SK-N-SH (cell line): ENCODE data around the gene PFKP. TPM values are rescaled to one million over a fixed set of nuclear protein-coding genes. Genes with fewer than 3 reads are reported as not detected.

Experiments
- CTCF ChIA-PET: fragments of 300-600, 350-600 bp; formaldehyde crosslinking; extraction: SDS; loops from one replicate; lab custom pipeline; 2021; lab: Yijun Ruan, JAX
- POLR2A ChIA-PET: fragments of 350-600 bp; sonication (Branson Sonifier 250); formaldehyde crosslinking; extraction: SDS; loops from one replicate; lab custom pipeline; 2020; ENCODE audit warnings: antibody characterized with exemption, inconsistent platforms; lab: Yijun Ruan, JAX
- DNase-seq: peaks from one replicate; pipeline ENCODE4 v3.0.0; 2012
- H2AFZ ChIP-seq: fragments of 200-600 bp; sonication (generic); 2 replicates; pipeline ENCODE4 v1.8.1; 2016; ENCODE audit warnings: antibody characterized with exemption, mild to moderate bottlenecking, low read depth
- H3F3A ChIP-seq: fragments of 200-600 bp; sonication (generic); replicated peaks from 2 replicates; pipeline ENCODE3; 2016; ENCODE audit warnings: antibody characterized with exemption, mild to moderate bottlenecking; ENCODE audit not compliant: insufficient read depth
- H3K27ac ChIP-seq, 2 experiments: fragments of 200-500 bp in 1 of 2; fragments of 200-600 bp in 1 of 2; sonication (Bioruptor generic) in 1 of 2; sonication (generic), shearing (Covaris generic) in 1 of 2; 2 replicates each; pipeline versions ENCODE4 v1.5.1 to v1.6.1; 2014 to 2016; ENCODE audit warnings: low read depth in 2 of 2, inconsistent platforms in 1 of 2, low read length in 1 of 2, mild to moderate bottlenecking in 1 of 2, mixed read lengths in 1 of 2
- H3K27me3 ChIP-seq: fragments of 200-600 bp; sonication (generic), shearing (Covaris generic); 2 replicates; pipeline ENCODE4 v1.6.1; 2016; ENCODE audit warnings: mixed run types; ENCODE audit not compliant: insufficient read depth
- H3K36me3 ChIP-seq, 2 experiments: fragments of 200-500 bp in 1 of 2; fragments of 200-600 bp in 1 of 2; sonication (Bioruptor generic) in 1 of 2; sonication (generic) in 1 of 2; replicated peaks in 1 of 2; 2 replicates each; pipeline versions ENCODE3 to v1.5.1; 2014 to 2016; ENCODE audit warnings: low read length in 1 of 2, mild to moderate bottlenecking in 1 of 2; ENCODE audit not compliant: insufficient read depth in 2 of 2, control insufficient read depth in 1 of 2
- H3K4me1 ChIP-seq, 2 experiments: fragments of 200-500 bp in 1 of 2; fragments of 200-600 bp in 1 of 2; sonication (Bioruptor generic) in 1 of 2; sonication (generic), shearing (Covaris generic) in 1 of 2; 2 replicates each; pipeline versions ENCODE4 v1.5.1 to v1.6.1; 2014 to 2016; ENCODE audit warnings: low read depth in 1 of 2, low read length in 1 of 2, mixed run types in 1 of 2; ENCODE audit not compliant: insufficient read depth in 2 of 2, control insufficient read depth in 1 of 2
- H3K4me2 ChIP-seq: fragments of 200-600 bp; sonication (generic), shearing (Covaris generic); 2 replicates; pipeline ENCODE4 v1.6.1; 2017; ENCODE audit warnings: mixed run types
- H3K4me3 ChIP-seq, 2 experiments: fragments of 200-500 bp in 1 of 2; fragments of 200-600 bp in 1 of 2; sonication (Bioruptor generic) in 1 of 2; sonication (generic), shearing (Covaris generic) in 1 of 2; 2 replicates each; pipeline versions ENCODE4 v1.5.1 to v1.8.1; 2014 to 2016; ENCODE audit warnings: low read depth in 2 of 2, inconsistent platforms in 1 of 2, low read length in 1 of 2, mild to moderate bottlenecking in 1 of 2, mixed read lengths in 1 of 2, moderate library complexity in 1 of 2
- H3K79me2 ChIP-seq: fragments of 200-600 bp; sonication (generic); 2 replicates; pipeline ENCODE4 v1.8.1; 2017; ENCODE audit warnings: mild to moderate bottlenecking; ENCODE audit not compliant: insufficient read depth
- H3K9ac ChIP-seq: fragments of 200-600 bp; sonication (generic); 2 replicates; pipeline ENCODE4 v1.6.1; 2017; ENCODE audit warnings: mixed run types
- H3K9me2 ChIP-seq: fragments of 200-600 bp; sonication (generic); 2 replicates; pipeline ENCODE4 v1.6.1; 2017; ENCODE audit warnings: mixed run types
- H3K9me3 ChIP-seq: fragments of 200-600 bp; sonication (generic); 2 replicates; pipeline ENCODE4 v1.6.1; 2017; ENCODE audit warnings: mixed run types, mild to moderate bottlenecking, moderate library complexity
- H4K20me1 ChIP-seq: fragments of 200-600 bp; sonication (generic); 2 replicates; pipeline ENCODE4 v1.6.1; 2017; ENCODE audit warnings: mild to moderate bottlenecking, mixed run types; ENCODE audit not compliant: insufficient read depth
- ELF1 ChIP-seq: IDR thresholded peaks from 2 replicates; pipeline ENCODE4 v1.4.0; 2012
- EP300 ChIP-seq, 2 experiments: IDR thresholded peaks; 2 replicates each; pipeline versions ENCODE4 v1.4.0 to v1.6.1; 2012; ENCODE audit warnings: borderline replicate concordance in 1 of 2, low read depth in 1 of 2, low read length in 1 of 2
- FOSL2 ChIP-seq: IDR thresholded peaks from 2 replicates; pipeline ENCODE4 v1.4.0; 2012; ENCODE audit warnings: low read depth, mild to moderate bottlenecking, moderate library complexity, borderline replicate concordance
- MXI1 ChIP-seq: IDR thresholded peaks from 2 replicates; pipeline ENCODE4 v1.6.1; 2012; ENCODE audit warnings: mild to moderate bottlenecking, low read depth, low read length, improper control_type of control experiment
- PBX3 ChIP-seq: IDR thresholded peaks from 2 replicates; pipeline ENCODE4; 2012
- RCOR1 ChIP-seq: fragments of 150-350 bp; IDR thresholded peaks from 2 replicates; pipeline ENCODE4 v1.6.1; 2017; ENCODE audit warnings: antibody characterized with exemption, low read length
- REST ChIP-seq: IDR thresholded peaks from 2 replicates; pipeline ENCODE4 v1.6.1; 2012; ENCODE audit warnings: mild to moderate bottlenecking, low read depth, low read length, moderate library complexity
- USF1 ChIP-seq: IDR thresholded peaks from 2 replicates; pipeline ENCODE4 v1.4.0; 2012; ENCODE audit warnings: low read depth, borderline replicate concordance
- USF2 ChIP-seq: fragments of 150-350 bp; IDR thresholded peaks from 2 replicates; pipeline ENCODE4 v1.6.1; 2017; ENCODE audit warnings: antibody characterized with exemption, low read length, low read depth, borderline replicate concordance
- ZBTB33 ChIP-seq: IDR thresholded peaks from 2 replicates; pipeline ENCODE4 v1.4.0; 2012; ENCODE audit warnings: low read depth, borderline replicate concordance
- WGBS: methylation state at CpG from one replicate; pipeline ENCODE4 v1.1.6; 2017; ENCODE audit warnings: low lambda C conversion rate; 5-methylcytosine and 5-hydroxymethylcytosine counted together
- polyA plus RNA-seq, 3 experiments: library from polyadenylated mRNA; depleted of rRNA; stranded (reverse); fragments of >200 nt; gene quantifications; 2 replicates each; pipeline ENCODE4 v1.2.3, GENCODE V29; 2012

Gene PFKP
- polyA plus RNA-seq, 1 of the 3 experiments (the other 2 are of a cell fraction): 175 TPM

GRCh38 chr10:3172081-3172445 is 104.7 kb downstream of the PFKP start:
- Histone ChIP-seq H3K27ac (peak overlapping the region; percentile 9 to 90; a peak in 3 of 4 replicates), H3K79me2 (peaks cover 45% of the 10 kb centered on the region), H3F3A (peaks cover 12% of the 10 kb centered on the region), H3K9ac (peak overlapping the region; percentile 94), H3K9me2 (no peaks in the 10 kb centered on the region), H2AFZ (peak overlapping the region; percentile 68), H3K27me3 (no peaks in the 10 kb centered on the region), H3K9me3 (no peaks in the 10 kb centered on the region), H3K4me2 (peak overlapping the region; percentile 72), H3K36me3 (peaks cover 23 to 29% of the 10 kb centered on the region in 2 experiments), H3K4me3 (peak overlapping the region; percentile 55 to 90), H3K4me1 (peaks cover 0 to 7% of the 10 kb centered on the region in 2 experiments; a peak in 2 of 4 replicates), H4K20me1 (peaks cover 20% of the 10 kb centered on the region; the same call in 1 of the 2 replicates)
- ChIA-PET POLR2A (interaction anchor here (1.0 kb wide), 1 partner anchor 8 kb away, joined by 3 read pairs; no protein-coding TSS in a partner anchor), CTCF (interaction anchor here (1.2 kb wide), 2 partner anchors 20 to 101 kb away, joined by 3 read pairs; no protein-coding TSS in a partner anchor)
- DNase-seq: peak; percentile 37
- TF ChIP-seq FOSL2 (no peak), ZBTB33 (no peak), USF1 (no peak), USF2 (no peak), ELF1 (no peak), PBX3 (no peak)
- WGBS: 2% methylated on average over 14 of the region's 21 CpGs

GRCh38 chr10:3172446-3173170 is 105.3 kb downstream of the PFKP start, which contains the start of gene PITRM1:
Gene PITRM1, minus strand, starts transcription at chr10:3172782. Its CDS starts 10 bp downstream, at chr10:3172772.
- 1% methylated on average over 32 of the region's 73 CpGs for WGBS
- Histone ChIP-seq H3K4me2 (peak within 1 kb of the TSS; percentile 72), H3K27me3 (no peaks in the 10 kb centered on the region), H3F3A (peaks cover 12% of the 10 kb centered on the region), H2AFZ (peak within 1 kb of the TSS; percentile 68), H3K4me3 (peak within 1 kb of the TSS; percentile 55 to 90), H3K4me1 (peaks cover 0 to 7% of the 10 kb centered on the region in 2 experiments; a peak in 2 of 4 replicates), H3K9me2 (no peaks in the 10 kb centered on the region), H3K9ac (peak within 1 kb of the TSS; percentile 94), H3K9me3 (no peaks in the 10 kb centered on the region), H4K20me1 (peaks cover 20% of the 10 kb centered on the region; the same call in 1 of the 2 replicates), H3K27ac (peak within 1 kb of the TSS; percentile 9 to 90), H3K36me3 (peaks cover 17 to 26% of the 10 kb centered on the region in 2 experiments), H3K79me2 (peaks cover 45% of the 10 kb centered on the region)
- DNase-seq: peak; percentile 97
- ChIA-PET CTCF (interaction anchor here (1.2 to 1.6 kb wide), 3 partner anchors 20 to 102 kb away, joined by 3 to 4 read pairs (median 3); no protein-coding TSS in a partner anchor), POLR2A (interaction anchor here (0.5 to 1.0 kb wide), 2 partner anchors 8 to 9 kb away, joined by 3 read pairs; no protein-coding TSS in a partner anchor)
- TF ChIP-seq EP300 (IDR thresholded peaks at IDR 0.05; ENCODE audit: borderline replicate concordance in 1 of 2, low read depth in 1 of 2, low read length in 1 of 2): no peak
- 0 out of 2 replicates have a peak, but pooled peaks have one; percentile 27 for TF ChIP-seq REST
- peak; percentile 89 for TF ChIP-seq MXI1
- TF ChIP-seq PBX3: peak; percentile 27; the same call in 1 of the 2 replicates
- TF ChIP-seq USF1: no peak
- TF ChIP-seq RCOR1: no peak
